Thyroid gland (tissue), 4 donors: ENCODE data around the gene SRPK3.

ENCODE experiments used
- POLR2A ChIP-seq, 2 donors: fragments of 450-650 bp; IDR thresholded peaks; one replicate each; pipeline ENCODE4 v1.6.1; 2017; ENCODE audit warnings: antibody characterized with exemption in 2 of 2, mild to moderate bottlenecking in 2 of 2, moderate library complexity in 1 of 2
- TF ChIP-seq, protein P1 (sequence below), 6 experiments: fragments of 200-600 bp in 3 of 6; fragments of 450-650 bp in 3 of 6; sonication (generic) in 3 of 6; IDR thresholded peaks; one replicate each; pipeline ENCODE4 v1.5.1; 2016 to 2019; ENCODE audit warnings: antibody characterized with exemption in 6 of 6, mild to moderate bottlenecking in 2 of 6, inconsistent platforms in 1 of 6, moderate library complexity in 1 of 6

DNA sequence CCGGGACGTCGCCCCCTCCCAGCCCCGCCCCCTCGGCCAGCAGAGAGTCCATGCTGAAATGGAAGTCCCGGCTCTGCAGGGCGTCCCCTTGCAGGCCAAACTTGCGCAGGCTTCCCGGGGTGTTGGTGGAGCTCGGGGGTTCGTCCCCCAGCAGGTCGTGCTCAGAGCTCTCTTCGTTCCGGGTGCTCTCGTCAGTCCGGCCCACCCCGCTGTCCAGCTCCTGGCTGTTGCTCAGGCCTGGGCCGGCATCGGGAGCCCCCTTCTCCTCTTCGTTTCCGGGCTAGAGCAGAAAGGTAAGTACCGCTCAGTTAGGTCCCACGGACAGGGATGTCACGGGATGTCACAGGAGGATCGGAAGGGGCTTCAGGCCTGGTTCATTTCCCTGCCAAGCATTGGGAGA is 23.8 kb downstream of the SRPK3 start:
- TF ChIP-seq, protein P1, sequence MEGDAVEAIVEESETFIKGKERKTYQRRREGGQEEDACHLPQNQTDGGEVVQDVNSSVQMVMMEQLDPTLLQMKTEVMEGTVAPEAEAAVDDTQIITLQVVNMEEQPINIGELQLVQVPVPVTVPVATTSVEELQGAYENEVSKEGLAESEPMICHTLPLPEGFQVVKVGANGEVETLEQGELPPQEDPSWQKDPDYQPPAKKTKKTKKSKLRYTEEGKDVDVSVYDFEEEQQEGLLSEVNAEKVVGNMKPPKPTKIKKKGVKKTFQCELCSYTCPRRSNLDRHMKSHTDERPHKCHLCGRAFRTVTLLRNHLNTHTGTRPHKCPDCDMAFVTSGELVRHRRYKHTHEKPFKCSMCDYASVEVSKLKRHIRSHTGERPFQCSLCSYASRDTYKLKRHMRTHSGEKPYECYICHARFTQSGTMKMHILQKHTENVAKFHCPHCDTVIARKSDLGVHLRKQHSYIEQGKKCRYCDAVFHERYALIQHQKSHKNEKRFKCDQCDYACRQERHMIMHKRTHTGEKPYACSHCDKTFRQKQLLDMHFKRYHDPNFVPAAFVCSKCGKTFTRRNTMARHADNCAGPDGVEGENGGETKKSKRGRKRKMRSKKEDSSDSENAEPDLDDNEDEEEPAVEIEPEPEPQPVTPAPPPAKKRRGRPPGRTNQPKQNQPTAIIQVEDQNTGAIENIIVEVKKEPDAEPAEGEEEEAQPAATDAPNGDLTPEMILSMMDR (IDR thresholded peaks at IDR 0.05) = no peak
- no peak for TF ChIP-seq POLR2A (IDR thresholded peaks at IDR 0.05)
